GM23248 (cell line): ENCODE results near the gene ROBO2. TPM values are rescaled to one million over a fixed set of nuclear protein-coding genes. Genes with fewer than 3 reads are reported as not detected.

ENCODE experiments used
- DNase-seq: peaks from one replicate; pipeline ENCODE4 v3.0.0-alpha.2; 2015
- H2AFZ ChIP-seq: fragments of 200-600 bp; sonication (generic); 2 replicates; pipeline ENCODE4 v1.6.1; 2016; ENCODE audit warnings: antibody characterized with exemption
- H3F3A ChIP-seq: fragments of 200-600 bp; sonication (generic); 2 replicates; pipeline ENCODE4 v1.6.1; 2016; ENCODE audit warnings: mild to moderate bottlenecking, antibody characterized with exemption, mixed run types; ENCODE audit not compliant: insufficient read depth
- H3K27ac ChIP-seq: fragments of 200-600 bp; sonication (generic); 2 replicates; pipeline ENCODE4 v1.5.1; 2016; ENCODE audit warnings: mild to moderate bottlenecking
- H3K27me3 ChIP-seq: fragments of 200-600 bp; sonication (generic); replicated peaks from 2 replicates; pipeline ENCODE4 v1.6.1; 2016; ENCODE audit warnings: mild to moderate bottlenecking; ENCODE audit not compliant: insufficient read depth
- H3K36me3 ChIP-seq: fragments of 200-600 bp; sonication (generic); 2 replicates; pipeline ENCODE4 v1.6.1; 2016; ENCODE audit warnings: low read depth, mild to moderate bottlenecking
- H3K4me1 ChIP-seq: fragments of 200-600 bp; sonication (generic); 2 replicates; pipeline ENCODE4 v1.6.1; 2016; ENCODE audit warnings: mild to moderate bottlenecking; ENCODE audit not compliant: insufficient read depth
- H3K4me2 ChIP-seq: fragments of 200-600 bp; sonication (generic); one replicate; pipeline ENCODE4 v1.6.1; 2016; ENCODE audit warnings: mild to moderate bottlenecking; ENCODE audit not compliant: unreplicated experiment
- H3K4me3 ChIP-seq: fragments of 200-600 bp; sonication (generic); 2 replicates; pipeline ENCODE4 v1.5.1; 2016; ENCODE audit warnings: mild to moderate bottlenecking
- H3K79me2 ChIP-seq: fragments of 200-600 bp; sonication (generic); 2 replicates; pipeline ENCODE4 v1.6.1; 2016; ENCODE audit warnings: mild to moderate bottlenecking; ENCODE audit not compliant: insufficient read depth
- H3K9ac ChIP-seq: fragments of 200-600 bp; sonication (generic); 2 replicates; pipeline ENCODE4 v1.6.1; 2016; ENCODE audit warnings: mild to moderate bottlenecking
- H3K9me2 ChIP-seq: fragments of 200-600 bp; sonication (generic); 2 replicates; pipeline ENCODE4 v1.6.1; 2016; ENCODE audit warnings: mixed run types, mild to moderate bottlenecking, moderate library complexity; ENCODE audit not compliant: insufficient read depth
- H3K9me3 ChIP-seq: fragments of 200-600 bp; sonication (generic); one replicate; pipeline ENCODE4 v1.6.1; 2017; ENCODE audit warnings: low read depth
- H4K20me1 ChIP-seq: fragments of 200-600 bp; sonication (generic); 2 replicates; pipeline ENCODE4 v1.6.0; 2016; ENCODE audit not compliant: insufficient read depth
- EZH2 ChIP-seq: fragments of 200-600 bp; sonication (generic); IDR thresholded peaks from 2 replicates; pipeline ENCODE4 v1.6.1; 2018; ENCODE audit warnings: antibody characterized with exemption, mild to moderate bottlenecking; ENCODE audit not compliant: insufficient read depth, poor library complexity, severe bottlenecking
- EZH2phosphoT487 ChIP-seq: fragments of 200-600 bp; sonication (generic); IDR thresholded peaks from 2 replicates; pipeline ENCODE4 v1.6.1; 2018; ENCODE audit warnings: antibody characterized with exemption, moderate library complexity, mild to moderate bottlenecking, low read depth; ENCODE audit not compliant: insufficient read depth
- WGBS, 2 experiments: methylation state at CpG; one replicate each; pipeline ENCODE4 v1.1.6; 2015 to 2017; ENCODE audit warnings: low lambda C conversion rate in 2 of 2, low coverage in 1 of 2; ENCODE audit errors: missing lambda C conversion rate in 2 of 2; 5-methylcytosine and 5-hydroxymethylcytosine counted together
- in situ Hi-C: fragments of 300-500 bp; cut with MboI; formaldehyde crosslinking; loops from 2 replicates; pipeline ENCODE4 v1.15.0; 2020
- polyA plus RNA-seq: library from polyadenylated mRNA; unstranded; fragments of >200 nt; fragmentation: Nextera tagmentation; extraction: Ambion mirVana; gene quantifications from 2 replicates; pipeline ENCODE4 v1.2.1, GENCODE V29; 2016
- small RNA-seq: library from RNA; depleted of rRNA; stranded (forward); fragments of <200 nt; gene quantifications from one replicate; pipeline ENCODE3, GENCODE V24; 2014; ENCODE audit warnings: low read depth, low replicate concordance
- total RNA-seq: library from RNA; depleted of rRNA; stranded (reverse); fragments of >200 nt; shearing (Covaris generic); gene quantifications from 2 replicates; pipeline ENCODE4 v1.2.3, GENCODE V29; 2014

ROBO2 gene
- total and polyA plus RNA-seq, 2 experiments from 2014 or later: under 0.01 to 0.05 TPM

DNA sequence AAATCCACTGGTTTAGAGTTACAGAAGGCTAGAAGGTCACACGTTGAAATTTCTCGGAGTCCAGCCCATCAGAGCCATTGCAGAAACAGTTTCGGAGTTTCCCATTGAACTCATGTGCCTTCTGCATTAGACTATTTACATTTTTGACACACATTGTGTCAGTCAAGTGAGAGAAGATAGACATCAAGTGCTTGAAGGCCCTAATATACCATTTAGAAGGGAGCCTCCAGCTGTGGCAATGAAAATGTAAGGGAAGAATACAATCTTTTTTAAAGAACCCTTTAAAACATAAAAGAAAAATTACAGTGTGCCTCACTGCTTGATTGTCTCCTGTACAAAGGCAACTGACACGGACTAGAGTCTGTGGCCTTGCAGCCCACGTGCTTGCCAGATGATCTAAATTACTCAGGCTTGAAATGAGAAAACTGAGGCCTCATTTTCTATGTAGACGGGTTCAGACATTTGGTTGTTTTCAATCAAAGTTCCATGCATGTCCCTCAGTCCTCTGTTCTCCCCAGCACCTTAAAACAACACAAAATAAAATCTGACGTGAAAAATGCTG is 650.5 kb downstream of the ROBO2 start:
- Histone ChIP-seq H3K79me2 (no peaks in the 10 kb centered on the region), H3K4me2 (no peak overlapping the region), H3K27ac (no peak overlapping the region), H3K4me1 (no peaks in the 10 kb centered on the region), H2AFZ (no peak overlapping the region), H3K4me3 (no peak overlapping the region), H4K20me1 (no peaks in the 10 kb centered on the region), H3K9me3 (no peaks in the 10 kb centered on the region), H3K9me2 (no peaks in the 10 kb centered on the region), H3K27me3 (no peaks in the 10 kb centered on the region), H3K9ac (no peak overlapping the region), H3F3A (no peaks in the 10 kb centered on the region), H3K36me3 (no peaks in the 10 kb centered on the region)
- TF ChIP-seq EZH2 (no peak), EZH2phosphoT487 (no peak)
- WGBS, 2 experiments: 26 to 33% methylated on average over 7 of the region's 7 CpGs
- in situ Hi-C loops: no loop called here
- no peak for DNase-seq

DNA sequence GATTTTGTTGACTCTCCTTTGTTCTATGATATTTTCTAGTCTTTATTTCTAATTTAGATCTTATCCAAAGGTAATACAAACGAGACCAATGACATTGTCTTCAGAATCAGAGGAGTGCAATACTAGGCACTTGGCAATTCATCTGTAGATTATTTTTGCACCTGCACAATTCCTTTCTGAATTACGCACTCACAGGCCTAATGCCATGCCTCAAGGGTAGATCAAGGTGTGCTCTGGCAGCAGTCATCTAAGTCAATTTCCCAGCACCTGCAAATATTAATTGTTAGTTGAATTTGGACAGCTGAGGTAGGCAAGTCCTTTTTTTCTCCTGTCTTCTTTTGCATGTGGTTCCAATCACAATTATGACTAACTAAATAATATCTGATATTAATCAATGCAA is 653.2 kb downstream of the ROBO2 start:
- no peak for DNase-seq
- Histone ChIP-seq H3K36me3 (no peaks in the 10 kb centered on the region), H3K79me2 (no peaks in the 10 kb centered on the region), H3K27me3 (no peaks in the 10 kb centered on the region), H3K9ac (no peak overlapping the region), H3F3A (no peaks in the 10 kb centered on the region), H4K20me1 (no peaks in the 10 kb centered on the region), H3K9me3 (no peaks in the 10 kb centered on the region), H2AFZ (no peak overlapping the region), H3K4me2 (no peak overlapping the region), H3K9me2 (no peaks in the 10 kb centered on the region), H3K4me3 (no peak overlapping the region), H3K4me1 (no peaks in the 10 kb centered on the region), H3K27ac (no peak overlapping the region)
- 27 to 36% methylated on average over 2 of the region's 2 CpGs for WGBS, 2 experiments
- no peak for TF ChIP-seq EZH2phosphoT487
- TF ChIP-seq EZH2: no peak
- in situ Hi-C loops: no loop called here

GRCh38 chr3:77699125-77699691 is 659.3 kb downstream of the ROBO2 start:
- in situ Hi-C loops: no loop called here
- DNase-seq: no peak
- 19 to 24% methylated on average over 3 of the region's 3 CpGs for WGBS, 2 experiments

More at GRCh38 chr3:77699125-77699691, 659.3 kb downstream of the ROBO2 start:
- Histone ChIP-seq H2AFZ (no peak overlapping the region), H3K9me3 (no peaks in the 10 kb centered on the region), H3K4me1 (no peaks in the 10 kb centered on the region), H3K79me2 (no peaks in the 10 kb centered on the region), H3K9ac (no peak overlapping the region), H3K27me3 (no peaks in the 10 kb centered on the region), H4K20me1 (no peaks in the 10 kb centered on the region), H3K9me2 (no peaks in the 10 kb centered on the region), H3F3A (no peaks in the 10 kb centered on the region), H3K27ac (no peak overlapping the region), H3K4me3 (no peak overlapping the region), H3K36me3 (no peaks in the 10 kb centered on the region), H3K4me2 (no peak overlapping the region)
- TF ChIP-seq EZH2phosphoT487 (no peak), EZH2 (no peak)

Small RNAs within 50 kb of the gene (small RNA-seq; reads per million reads assigned to genes)
- not detected for gene RNU6-386P
